Neural cell (in vitro differentiated cells): ENCODE results near the gene LTB4R2. TPM values are rescaled to one million over a fixed set of nuclear protein-coding genes. Genes with fewer than 3 reads are reported as not detected.

ENCODE experiments used
- H2AFZ ChIP-seq: fragments of 200-600, 300-800 bp; sonication (generic), shearing (Covaris generic); 2 replicates; pipeline ENCODE4 v1.6.0; 2014; ENCODE audit warnings: low read depth, mild to moderate bottlenecking, antibody characterized with exemption, low read length, moderate library complexity
- H3F3A ChIP-seq: fragments of 200-600 bp; shearing (Covaris generic); 2 replicates; pipeline ENCODE4 v1.6.1; 2016; ENCODE audit warnings: mild to moderate bottlenecking, moderate library complexity, mixed read lengths, antibody characterized with exemption, low read length; ENCODE audit not compliant: insufficient read depth, poor library complexity, severe bottlenecking
- H3K27ac ChIP-seq: fragments of 200-600, 300-800 bp; sonication (generic), shearing (Covaris generic); 2 replicates; pipeline ENCODE4 v1.5.1; 2014; ENCODE audit warnings: mild to moderate bottlenecking, low read length, moderate library complexity
- H3K27me3 ChIP-seq: fragments of 300-800, 200-600 bp; sonication (generic), shearing (Covaris generic); 2 replicates; pipeline ENCODE4 v1.6.0; 2014; ENCODE audit warnings: mild to moderate bottlenecking, low read depth, low read length, moderate library complexity; ENCODE audit not compliant: insufficient read depth
- H3K36me3 ChIP-seq: fragments of 300-800, 200-600 bp; sonication (generic), shearing (Covaris generic); 2 replicates; pipeline ENCODE4 v1.5.1; 2014; ENCODE audit warnings: mild to moderate bottlenecking, antibody characterized with exemption, low read length, moderate library complexity; ENCODE audit not compliant: insufficient read depth
- H3K4me2 ChIP-seq: fragments of 300-800, 200-600 bp; sonication (generic), shearing (Covaris generic); 2 replicates; pipeline ENCODE4 v1.6.0; 2014; ENCODE audit warnings: mild to moderate bottlenecking, low read length
- H3K4me3 ChIP-seq: fragments of 300-800, 200-600 bp; sonication (generic), shearing (Covaris generic); 2 replicates; pipeline ENCODE4 v1.5.1; 2014; ENCODE audit warnings: mild to moderate bottlenecking, low read length, moderate library complexity
- H3K79me2 ChIP-seq: fragments of 200-600 bp; shearing (Covaris generic); replicated peaks from 2 replicates; pipeline ENCODE4 v1.6.0; 2014; ENCODE audit warnings: mild to moderate bottlenecking, low read length, moderate library complexity; ENCODE audit not compliant: insufficient read depth
- H3K9ac ChIP-seq: fragments of 300-800, 200-600 bp; sonication (generic), shearing (Covaris generic); 2 replicates; pipeline ENCODE4 v1.6.1; 2016; ENCODE audit warnings: mild to moderate bottlenecking, low read length, mixed read lengths
- H3K9me2 ChIP-seq: fragments of 200-600 bp; shearing (Covaris generic); 2 replicates; pipeline ENCODE4 v1.6.1; 2016; ENCODE audit warnings: mild to moderate bottlenecking, low read length, mixed read lengths; ENCODE audit not compliant: insufficient read depth
- H3K9me3 ChIP-seq: fragments of 200-600, 300-800 bp; sonication (generic), shearing (Covaris generic); 2 replicates; pipeline ENCODE4 v1.6.1; 2016; ENCODE audit warnings: mild to moderate bottlenecking, mixed run types, low read length, moderate library complexity, mixed read lengths
- H4K20me1 ChIP-seq: fragments of 200-600 bp; shearing (Covaris generic); 2 replicates; pipeline ENCODE4 v1.6.1; 2016; ENCODE audit warnings: mild to moderate bottlenecking, mixed run types; ENCODE audit not compliant: insufficient read depth
- CTCF ChIP-seq: fragments of 450-650 bp; IDR thresholded peaks from 2 replicates; pipeline ENCODE4 v1.5.1; 2014; ENCODE audit warnings: antibody characterized with exemption, mild to moderate bottlenecking, moderate library complexity; ENCODE audit not compliant: poor library complexity, severe bottlenecking
- EP300 ChIP-seq: fragments of 450-650 bp; conservative IDR thresholded peaks from 2 replicates; pipeline ENCODE4 v1.6.1; 2014; ENCODE audit warnings: antibody characterized with exemption, mild to moderate bottlenecking, moderate library complexity; ENCODE audit not compliant: poor library complexity, severe bottlenecking
- EZH2 ChIP-seq: fragments of 200-600, 300-800 bp; shearing (Covaris generic), sonication (generic); IDR thresholded peaks from 2 replicates; pipeline ENCODE4 v1.6.1; 2014; ENCODE audit warnings: antibody characterized with exemption, low read length, borderline replicate concordance, mild to moderate bottlenecking; ENCODE audit not compliant: insufficient read depth, poor library complexity, severe bottlenecking
- MXI1 ChIP-seq: fragments of 450-650 bp; conservative IDR thresholded peaks from 2 replicates; pipeline ENCODE4 v1.6.1; 2014; ENCODE audit warnings: antibody characterized with exemption, mild to moderate bottlenecking; ENCODE audit not compliant: poor library complexity, severe bottlenecking
- POLR2AphosphoS5 ChIP-seq: IDR thresholded peaks from 2 replicates; pipeline ENCODE4 v1.6.1; 2012
- RAD21 ChIP-seq: fragments of 450-650 bp; conservative IDR thresholded peaks from 2 replicates; pipeline ENCODE4 v1.6.1; 2014; ENCODE audit warnings: antibody characterized with exemption, mild to moderate bottlenecking, moderate library complexity
- REST ChIP-seq: IDR thresholded peaks from 2 replicates; pipeline ENCODE4 v1.6.1; 2012; ENCODE audit warnings: borderline replicate concordance
- SMC3 ChIP-seq: fragments of 450-650 bp; conservative IDR thresholded peaks from 2 replicates; pipeline ENCODE4 v1.6.1; 2014; ENCODE audit warnings: antibody characterized with exemption, mild to moderate bottlenecking, moderate library complexity; ENCODE audit not compliant: poor library complexity
- TAF1 ChIP-seq: IDR thresholded peaks from 2 replicates; pipeline ENCODE4 v1.6.1; 2012; ENCODE audit warnings: low read depth
- polyA plus RNA-seq: library from polyadenylated mRNA; depleted of rRNA; stranded (reverse); fragments of >200 nt; gene quantifications from 2 replicates; pipeline ENCODE4 v1.2.3, GENCODE V29; 2014

LTB4R2 gene
- polyA plus RNA-seq, 1 donor from 2014 or later = 5.0 TPM

DNA sequence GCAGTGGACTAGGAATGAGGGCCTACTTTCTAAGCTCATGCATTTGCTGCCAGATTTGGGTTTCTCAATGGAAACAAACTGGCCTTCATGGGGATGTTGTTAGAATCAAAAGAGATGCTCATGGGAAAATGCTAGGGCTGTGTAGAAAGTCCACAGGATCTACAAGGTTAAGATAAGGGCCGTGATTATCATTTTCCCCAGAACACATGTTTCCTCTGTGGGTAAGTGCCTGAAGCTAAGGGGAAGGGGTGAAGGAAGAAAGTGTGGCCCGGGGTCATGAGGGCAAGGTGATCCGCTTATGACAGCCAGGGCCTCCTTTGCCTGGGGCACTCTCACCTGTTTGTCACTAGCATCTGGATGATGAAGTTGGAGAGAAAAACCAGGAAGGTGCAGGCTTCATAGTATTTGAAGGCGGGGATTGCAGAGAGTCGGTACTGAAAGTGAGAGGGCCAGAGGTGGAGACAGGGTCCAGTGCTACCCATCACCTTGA is 15.1 kb downstream of the LTB4R2 start:
- Histone ChIP-seq H3K9me2 (no peaks in the 10 kb centered on the region), H3K4me3 (no peak overlapping the region), H3K4me2 (no peak overlapping the region), H3K79me2 (no peaks in the 10 kb centered on the region), H3F3A (no peaks in the 10 kb centered on the region), H3K9me3 (no peaks in the 10 kb centered on the region), H2AFZ (no peak overlapping the region), H4K20me1 (no peaks in the 10 kb centered on the region), H3K9ac (no peak overlapping the region), H3K27me3 (no peaks in the 10 kb centered on the region), H3K27ac (no peak overlapping the region), H3K36me3 (no peaks in the 10 kb centered on the region)
- no peak for TF ChIP-seq TAF1
- no peak for TF ChIP-seq EZH2
- TF ChIP-seq SMC3 = no peak
- no peak for TF ChIP-seq MXI1
- no peak for TF ChIP-seq CTCF
- TF ChIP-seq REST = no peak
- TF ChIP-seq EP300 = no peak
- TF ChIP-seq POLR2AphosphoS5 = no peak
- TF ChIP-seq RAD21 = no peak

- Histone ChIP-seq H3K27ac (no peak overlapping the region), H3F3A (no peaks in the 10 kb centered on the region), H3K36me3 (no peaks in the 10 kb centered on the region), H3K9me3 (no peaks in the 10 kb centered on the region), H3K4me2 (no peak overlapping the region), H3K79me2 (no peaks in the 10 kb centered on the region), H4K20me1 (no peaks in the 10 kb centered on the region), H3K9ac (no peak overlapping the region), H3K27me3 (peaks cover 8% of the 10 kb centered on the region), H3K4me3 (no peak overlapping the region), H3K9me2 (no peaks in the 10 kb centered on the region), H2AFZ (no peak overlapping the region)
- no peak for TF ChIP-seq RAD21
- TF ChIP-seq SMC3 = no peak
- TF ChIP-seq EP300 = no peak
- TF ChIP-seq EZH2 = no peak
- TF ChIP-seq POLR2AphosphoS5 = no peak
- no peak for TF ChIP-seq REST
- no peak for TF ChIP-seq TAF1
- no peak for TF ChIP-seq MXI1
These were observed 16.0 kb downstream of the LTB4R2 start for GRCh38 chr14:24325963-24326362.
